Measurements from ENCODE around the gene THSD4. TPM values are rescaled to one million over a fixed set of nuclear protein-coding genes. Genes with fewer than 3 reads are reported as not detected.

Gene THSD4
- total and polyA plus RNA-seq, 2 of the 4 experiments (the other 2 are of a cell fraction) = 25.5 to 31.1 TPM

GRCh38 chr15:71218272-71218805 is 103.1 kb downstream of the THSD4 start:
- no peaks in the 10 kb centered on the region for H3K9me3 ChIP-seq (ENCODE audit: control insufficient read depth, insufficient read depth, low read length)
- H3K79me1 ChIP-seq (ENCODE audit: low read depth in 1 of 2, low read length in 2 of 2) = peaks cover 10 to 37% of the 10 kb centered on the region in 2 experiments
- H3K27ac ChIP-seq (ENCODE audit: insufficient read depth, low read length) = peak overlapping the region; percentile 85
- TF ChIP-seq MAFK (IDR thresholded peaks at IDR 0.05; ENCODE audit: low read depth, low read length) (peak; percentile 28), FOS (IDR thresholded peaks at IDR 0.05; ENCODE audit: low read depth, low read length) (no peak), MAZ (IDR thresholded peaks at IDR 0.05; ENCODE audit: borderline replicate concordance, low read depth, low read length) (no peak), CEBPB (IDR thresholded peaks at IDR 0.05; ENCODE audit: low read depth, low read length) (no peak)
- TF ChIP-seq, protein P1, sequence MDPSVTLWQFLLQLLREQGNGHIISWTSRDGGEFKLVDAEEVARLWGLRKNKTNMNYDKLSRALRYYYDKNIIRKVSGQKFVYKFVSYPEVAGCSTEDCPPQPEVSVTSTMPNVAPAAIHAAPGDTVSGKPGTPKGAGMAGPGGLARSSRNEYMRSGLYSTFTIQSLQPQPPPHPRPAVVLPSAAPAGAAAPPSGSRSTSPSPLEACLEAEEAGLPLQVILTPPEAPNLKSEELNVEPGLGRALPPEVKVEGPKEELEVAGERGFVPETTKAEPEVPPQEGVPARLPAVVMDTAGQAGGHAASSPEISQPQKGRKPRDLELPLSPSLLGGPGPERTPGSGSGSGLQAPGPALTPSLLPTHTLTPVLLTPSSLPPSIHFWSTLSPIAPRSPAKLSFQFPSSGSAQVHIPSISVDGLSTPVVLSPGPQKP (IDR thresholded peaks at IDR 0.05; ENCODE audit: borderline replicate concordance, low read depth, low read length) = no peak
- H3K18ac ChIP-seq (ENCODE audit: low read depth, low read length) = peak overlapping the region; percentile 91
- H3K36me3 ChIP-seq (ENCODE audit: control insufficient read depth, insufficient read depth, low read length) = peaks cover 13% of the 10 kb centered on the region; the same call in 1 of the 2 replicates
- peak overlapping the region; percentile 71 for H2BK5ac ChIP-seq (ENCODE audit: low read depth, low read length, poor library complexity, severe bottlenecking)
- H3K9me1 ChIP-seq (ENCODE audit: insufficient read depth, low read length) = peaks cover 14% of the 10 kb centered on the region
- H3K4me3 ChIP-seq (ENCODE audit: insufficient read depth, low read depth, low read length) = no peak overlapping the region
- peak overlapping the region; percentile 14 for H3K9ac ChIP-seq (ENCODE audit: low read depth, low read length)
- H3K27me3 ChIP-seq (ENCODE audit: control insufficient read depth, insufficient read depth, low read length) = no peaks in the 10 kb centered on the region
- H2AK5ac ChIP-seq (ENCODE audit: low read depth, low read length) = peak overlapping the region; percentile 68
- BruUV-seq (replicated peaks) = no TSS peak
- no peak overlapping the region for H2AFZ ChIP-seq (replicated peaks; ENCODE audit: low read length, poor library complexity)
- peak overlapping the region; percentile 74; the same call in 2 of the 3 replicates for H2BK15ac ChIP-seq (ENCODE audit: low read depth, low read length)
- WGBS, 2 experiments (ENCODE audit: extremely low coverage in 2 of 2, insufficient read length in 1 of 2) = no CpG with 5 or more reads among the region's 5 CpGs
- H2AK9ac ChIP-seq (replicated peaks; ENCODE audit: low read depth, low read length, poor library complexity) = no peak overlapping the region
- peak overlapping the region; percentile 78 to 81 for H4K8ac ChIP-seq (ENCODE audit: low read depth in 2 of 2, low read length in 2 of 2)
- peak overlapping the region; percentile 39 for H3K23ac ChIP-seq (ENCODE audit: low read depth, low read length)
- peaks cover 24% of the 10 kb centered on the region for H3K4me1 ChIP-seq (ENCODE audit: control insufficient read depth, insufficient read depth, low read length)
- peak overlapping the region; percentile 58 for H2BK20ac ChIP-seq (ENCODE audit: low read depth, low read length)
- POLR2A ChIA-PET (ENCODE audit: unreplicated experiment) = interaction anchor here (0.7 kb wide), 1 partner anchor 85 kb away, joined by 5 read pairs; no protein-coding TSS in a partner anchor
- H2BK120ac ChIP-seq (ENCODE audit: low read depth, low read length) = peak overlapping the region; percentile 78
- no peaks in the 10 kb centered on the region for H4K20me1 ChIP-seq (ENCODE audit: insufficient read depth, low read length)
- ATAC-seq (ENCODE audit: low read depth) (peak; percentile 63), DNase-seq (peak; percentile 89)
- CTCF ChIA-PET = interaction anchor here (0.6 kb wide), 1 partner anchor 125 kb away, joined by 4 read pairs; no protein-coding TSS in a partner anchor
- peak overlapping the region; percentile 66 for H3K14ac ChIP-seq (replicated peaks; ENCODE audit: low read depth, low read length)
- H3K4ac ChIP-seq (ENCODE audit: low read depth, low read length) = peak overlapping the region; percentile 93
- H4K91ac ChIP-seq (ENCODE audit: insufficient read depth, low read depth, low read length) = peak overlapping the region; percentile 89
- intact Hi-C loops (cut with micrococcal nuclease) (loop anchor here (5.0 kb wide), 1 partner anchor 101 kb away; the partner anchor contains the start of gene THSD4), dilution Hi-C loops (cut with HindIII; ENCODE audit: low sequenced_read_pairs, unreplicated experiment) (no loop called here), in situ Hi-C loops (cut with MboI; ENCODE audit: low sequenced_read_pairs) (no loop called here)
- H3K56ac ChIP-seq (ENCODE audit: extremely low read depth, insufficient read depth, low read length) = peak overlapping the region; percentile 27; the same call in 1 of the 2 replicates
- H3K4me2 ChIP-seq (ENCODE audit: low read depth, low read length) = no peak overlapping the region; the same call in 1 of the 2 replicates
- peak overlapping the region; percentile 40 for H4K5ac ChIP-seq (ENCODE audit: low read depth, low read length)

All from IMR-90 (cell line).